ENCODE data around the gene MAGI1. TPM values are rescaled to one million over a fixed set of nuclear protein-coding genes. Genes with fewer than 3 reads are reported as not detected.

Gene MAGI1
- total RNA-seq, 1 experiment from 2014 or later: 38.6 TPM

GRCh38 chr3:65702202-65702601 lies 336.5 kb downstream of the MAGI1 start:
- H3K4me3 ChIP-seq (replicated peaks in 1 of 2; ENCODE audit: low read depth in 1 of 2, low read length in 2 of 2): no peak overlapping the region
- no peaks in the 10 kb centered on the region for H3K36me3 ChIP-seq (ENCODE audit: control insufficient read depth in 1 of 2, insufficient read depth in 2 of 2, low read length in 2 of 2)
- DNase-seq (ENCODE audit: low read depth, low spot score): no peak
- TF ChIP-seq YY1 (IDR thresholded peaks at IDR 0.05; ENCODE audit: extremely low read depth, insufficient replicate concordance, low read depth, low read length) (no peak), MAX (IDR thresholded peaks at IDR 0.05) (no peak), CBX3 (IDR thresholded peaks at IDR 0.05; ENCODE audit: low read depth) (no peak), ZBTB33 (IDR thresholded peaks at IDR 0.05; ENCODE audit: extremely low read depth, insufficient replicate concordance, low read length) (no peak), CTCF (IDR thresholded peaks at IDR 0.05 in 2 of 3, conservative IDR thresholded peaks at IDR 0.05 in 1 of 3; ENCODE audit: borderline replicate concordance in 1 of 3, insufficient read depth in 1 of 3, low read depth in 2 of 3, low read length in 2 of 3) (no peak), EZH2 (IDR thresholded peaks at IDR 0.05) (no peak), SP1 (IDR thresholded peaks at IDR 0.05; ENCODE audit: low read depth) (no peak), CEBPB (IDR thresholded peaks at IDR 0.05; ENCODE audit: low read depth) (no peak), ZNF274 (IDR thresholded peaks at IDR 0.05; ENCODE audit: low read depth, low read length) (no peak), TCF7L2 (IDR thresholded peaks at IDR 0.05; ENCODE audit: borderline replicate concordance, extremely low read depth, insufficient read depth, insufficient read length) (no peak), SRF (IDR thresholded peaks at IDR 0.05; ENCODE audit: low read depth) (no peak)
- no peak overlapping the region for H2AFZ ChIP-seq (ENCODE audit: low read depth, low read length, poor library complexity, severe bottlenecking)
- no peaks in the 10 kb centered on the region for H3K79me2 ChIP-seq (ENCODE audit: insufficient read depth, low read length)
- CTCF ChIA-PET: no interaction called here
- H3K9ac ChIP-seq (ENCODE audit: low read length): no peak overlapping the region
- POLR2A ChIA-PET: no interaction called here
- H4K20me1 ChIP-seq (ENCODE audit: insufficient read depth): peaks cover 9% of the 10 kb centered on the region; the same call in 1 of the 2 replicates
- no peak for ATAC-seq
- no peaks in the 10 kb centered on the region for H3K4me1 ChIP-seq (ENCODE audit: control insufficient read depth in 1 of 2, insufficient read depth in 2 of 2, low read length in 2 of 2)
- no peak overlapping the region for H3K4me2 ChIP-seq (ENCODE audit: low read length)
- no TSS peak for BruUV-seq (replicated peaks)
- intact Hi-C loops (cut with micrococcal nuclease): no loop called here
- no peaks in the 10 kb centered on the region for H3K27me3 ChIP-seq (ENCODE audit: insufficient read depth, low read length)
- RAD21 ChIA-PET (ENCODE audit: low non-redundant PET in 1 of 2, low total read pairs in 2 of 2, uncharacterized antibody in 2 of 2, unreplicated experiment in 2 of 2): no interaction called here
- H3K27ac ChIP-seq (ENCODE audit: low read depth, low read length): no peak overlapping the region
- H3K9me3 ChIP-seq (ENCODE audit: control insufficient read depth in 1 of 2, insufficient read depth in 1 of 2, low read depth in 1 of 2, low read length in 2 of 2): no peaks in the 10 kb centered on the region
- H3K9me2 ChIP-seq (ENCODE audit: insufficient read depth): no peaks in the 10 kb centered on the region
